OCI-LY3 (cell line): Measurements from ENCODE around the gene JPH3.
A peak's percentile ranks its signal among the peaks of the same experiment; 100 is the strongest.

Source experiments
- H2AFZ ChIP-seq: fragments of 200-600, 300-600 bp; shearing (Covaris generic); 2 replicates; pipeline ENCODE4 v1.6.0; 2014; ENCODE audit warnings: antibody characterized with exemption, low read depth, low read length
- H3K27ac ChIP-seq: fragments of 200-600, 300-600 bp; sonication (generic); 2 replicates; pipeline ENCODE4 v1.5.1; 2014; ENCODE audit warnings: mild to moderate bottlenecking, low read length, moderate library complexity, mixed read lengths
- H3K27me3 ChIP-seq: fragments of 200-600, 300-600 bp; sonication (generic); 2 replicates; pipeline ENCODE4 v1.6.1; 2014; ENCODE audit warnings: low read depth, low read length, mixed read lengths
- H3K36me3 ChIP-seq: fragments of 200-600, 300-600 bp; sonication (generic); replicated peaks from 2 replicates; pipeline ENCODE3; 2014; ENCODE audit warnings: low read depth, low read length, mixed read lengths
- H3K4me1 ChIP-seq: fragments of 300-600, 200-600 bp; sonication (generic); 2 replicates; pipeline ENCODE4 v1.6.1; 2014; ENCODE audit warnings: low read length, mixed read lengths
- H3K4me2 ChIP-seq: fragments of 200-600, 300-600 bp; sonication (generic); 2 replicates; pipeline ENCODE4 v1.6.1; 2014; ENCODE audit warnings: low read length, mixed read lengths
- H3K4me3 ChIP-seq: fragments of 300-600, 200-600 bp; sonication (generic); 2 replicates; pipeline ENCODE4 v1.5.1; 2014; ENCODE audit warnings: antibody characterized with exemption, mild to moderate bottlenecking, low read length, moderate library complexity
- H3K79me2 ChIP-seq: fragments of 300-600, 200-600 bp; shearing (Covaris generic); 2 replicates; pipeline ENCODE4 v1.6.1; 2014; ENCODE audit warnings: mild to moderate bottlenecking, low read length, mixed read lengths
- H3K9ac ChIP-seq: fragments of 300-600, 200-600 bp; shearing (Covaris generic); 2 replicates; pipeline ENCODE4 v1.6.0; 2014; ENCODE audit warnings: mild to moderate bottlenecking, low read length, moderate library complexity
- H3K9me3 ChIP-seq: fragments of 200-600, 300-600 bp; shearing (Covaris generic); 2 replicates; pipeline ENCODE4 v1.6.1; 2014; ENCODE audit warnings: low read length, mixed read lengths; ENCODE audit not compliant: insufficient read depth
- H4K20me1 ChIP-seq: fragments of 200-600, 300-600 bp; sonication (generic); 2 replicates; pipeline ENCODE4 v1.6.1; 2016; ENCODE audit warnings: low read length, mixed read lengths; ENCODE audit not compliant: insufficient read depth
- CTCF ChIP-seq: fragments of 200-600, 300-600 bp; sonication (generic); IDR thresholded peaks from 2 replicates; pipeline ENCODE4 v1.5.1; 2014; ENCODE audit warnings: antibody characterized with exemption, low read length, low read depth
- EZH2phosphoT487 ChIP-seq: fragments of 200-600 bp; shearing (Covaris generic); IDR thresholded peaks from 2 replicates; pipeline ENCODE4 v1.6.1; 2018; ENCODE audit warnings: antibody characterized with exemption, mixed run types, low read depth

Gene JPH3

GRCh38 chr16:87635541-87636049 is 33.3 kb downstream of the JPH3 start:
- Histone ChIP-seq H3K27me3 (peaks cover 25% of the 10 kb centered on the region), H3K9ac (peak overlapping the region; percentile 37; the same call in 1 of the 2 replicates), H3K79me2 (no peaks in the 10 kb centered on the region), H3K4me3 (peak overlapping the region; percentile 81), H3K9me3 (0 out of 2 replicates have a peak, but pooled peaks cover 6% of the 10 kb centered on the region), H4K20me1 (no peaks in the 10 kb centered on the region), H3K4me2 (peak overlapping the region; percentile 91), H3K36me3 (no peaks in the 10 kb centered on the region), H2AFZ (peak overlapping the region; percentile 86; the same call in 1 of the 2 replicates), H3K27ac (no peak overlapping the region), H3K4me1 (peaks cover 4% of the 10 kb centered on the region)
- TF ChIP-seq CTCF: peak; percentile 91
- TF ChIP-seq EZH2phosphoT487: no peak

- TF ChIP-seq EZH2phosphoT487 (no peak), CTCF (peak; percentile 71)
- H3K4me2 ChIP-seq: peak overlapping the region; percentile 91
- H4K20me1 ChIP-seq: no peaks in the 10 kb centered on the region
- H2AFZ ChIP-seq: peak overlapping the region; percentile 86; the same call in 1 of the 2 replicates
- peak overlapping the region; percentile 37; the same call in 1 of the 2 replicates for H3K9ac ChIP-seq
- H3K27ac ChIP-seq: no peak overlapping the region
- peak overlapping the region; percentile 81 for H3K4me3 ChIP-seq
- no peaks in the 10 kb centered on the region for H3K36me3 ChIP-seq
- H3K27me3 ChIP-seq: peaks cover 20% of the 10 kb centered on the region
- peaks cover 4% of the 10 kb centered on the region for H3K4me1 ChIP-seq
- H3K9me3 ChIP-seq: 0 out of 2 replicates have a peak, but pooled peaks cover under 1% of the 10 kb centered on the region
- no peaks in the 10 kb centered on the region for H3K79me2 ChIP-seq
These were observed 33.9 kb downstream of the JPH3 start for GRCh38 chr16:87636050-87636684.

GRCh38 chr16:87636741-87637140 is 34.4 kb downstream of the JPH3 start:
- Histone ChIP-seq H3K9me3 (no peaks in the 10 kb centered on the region), H3K4me3 (no peak overlapping the region), H3K27ac (no peak overlapping the region), H3K9ac (no peak overlapping the region), H3K36me3 (no peaks in the 10 kb centered on the region), H3K79me2 (no peaks in the 10 kb centered on the region), H4K20me1 (no peaks in the 10 kb centered on the region), H3K4me2 (peak overlapping the region; percentile 91), H3K27me3 (peaks cover 14% of the 10 kb centered on the region), H3K4me1 (peaks cover 4% of the 10 kb centered on the region), H2AFZ (no peak overlapping the region)
- TF ChIP-seq CTCF (no peak), EZH2phosphoT487 (no peak)

GRCh38 chr16:87637357-87637756 is 35.0 kb downstream of the JPH3 start:
- Histone ChIP-seq H3K27ac (no peak overlapping the region), H3K4me2 (no peak overlapping the region), H4K20me1 (no peaks in the 10 kb centered on the region), H3K36me3 (no peaks in the 10 kb centered on the region), H3K4me1 (peaks cover 4% of the 10 kb centered on the region), H3K79me2 (no peaks in the 10 kb centered on the region), H3K9ac (no peak overlapping the region), H2AFZ (no peak overlapping the region), H3K27me3 (peaks cover 8% of the 10 kb centered on the region), H3K4me3 (no peak overlapping the region), H3K9me3 (no peaks in the 10 kb centered on the region)
- no peak for TF ChIP-seq EZH2phosphoT487
- TF ChIP-seq CTCF: no peak
